Mucosa of descending colon (tissue), 3 donors: Measurements from ENCODE around the gene SLC26A5. TPM values are rescaled to one million over a fixed set of nuclear protein-coding genes. Genes with fewer than 3 reads are reported as not detected.

Experiments used
- ATAC-seq: fragments of 200-7000 bp; cut with Tn5 transposase; one replicate; pipeline ENCODE4 v1.9.1; 2020; ENCODE audit warnings: mild to moderate bottlenecking, moderate library complexity
- DNase-seq, 3 donors: peaks; one replicate each; pipeline ENCODE4 v3.0.0-alpha.2; 2020
- H3K36me3 ChIP-seq: fragments of 200-600 bp; one replicate; pipeline ENCODE4 v1.8.0; 2021; ENCODE audit warnings: low read depth, mild to moderate bottlenecking
- H3K4me1 ChIP-seq: fragments of 200-600 bp; one replicate; pipeline ENCODE4 v1.8.0; 2021; ENCODE audit warnings: low read depth, mild to moderate bottlenecking
- H3K4me3 ChIP-seq: fragments of 200-600 bp; one replicate; pipeline ENCODE4 v1.8.0; 2021; ENCODE audit warnings: mild to moderate bottlenecking
- H3K9me3 ChIP-seq: fragments of 200-600 bp; one replicate; pipeline ENCODE4 v1.8.0; 2021; ENCODE audit warnings: mild to moderate bottlenecking
- intact Hi-C, 2 donors: fragments of 100-400 bp; cut with DNase I in 1 of 2; cut with micrococcal nuclease in 1 of 2; formaldehyde crosslinking; loops; one replicate each; pipeline versions ENCODE4 v1.11.0 to v1.11.1; 2022; cut with DNase I, micrococcal nuclease
- total RNA-seq, 3 donors: library from RNA; stranded (reverse); fragmentation: NEBNext Ultra II Directional in 2 of 3; extraction: Animal tissue kit (Norgen Biotek cat#: 25700) in 2 of 3; gene quantifications; one replicate each; pipeline versions ENCODE4 v1.2.1 to v1.2.4, GENCODE V29; 2021 to 2023
- TF ChIP-seq, protein P1 (sequence below): fragments of 200-600 bp; IDR thresholded peaks from one replicate; pipeline ENCODE4 v1.8.0; 2022; ENCODE audit warnings: antibody characterized with exemption, mild to moderate bottlenecking
- donor health status: DM: no; HTN: no; CAD: no; lungs with moderate emphysema.
- donor health status: DM: no; HTN: no; CAD: no.
- donor health status: DM: no; HTN: yes; CAD: no.

Gene SLC26A5
- total RNA-seq, 3 donors from 2014 or later: 0.14 to 0.38 (median 0.19) TPM

DNA sequence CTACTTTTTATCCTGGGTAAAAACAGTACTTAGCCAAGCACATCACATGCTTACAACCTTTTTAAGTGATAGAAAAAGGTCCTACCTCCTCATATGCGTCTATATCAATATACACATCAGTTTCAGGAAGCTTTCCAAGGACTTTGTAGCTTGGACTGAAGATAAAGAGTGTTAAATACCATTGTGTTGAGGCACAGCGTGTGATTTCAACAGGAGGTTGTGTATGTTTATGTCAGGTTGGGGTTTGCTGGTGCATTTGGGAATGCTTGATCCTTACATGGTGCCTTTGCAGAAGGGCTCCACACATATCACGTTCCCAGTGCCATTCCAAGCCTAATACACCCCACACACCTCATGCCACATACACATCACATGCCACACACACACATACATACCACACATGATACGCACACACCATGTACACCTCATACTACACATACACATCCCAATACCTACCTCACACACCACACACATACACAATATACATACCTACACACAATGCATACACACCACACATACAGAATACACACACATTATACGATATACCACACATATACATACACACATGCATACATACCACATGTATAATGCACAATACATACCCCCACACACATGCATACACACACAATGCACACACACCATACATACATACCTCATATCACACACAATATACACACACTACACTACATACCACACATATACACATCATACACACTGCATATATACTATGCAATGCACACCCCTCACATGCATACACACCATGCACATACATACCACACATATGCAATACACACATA lies 65.4 kb downstream of the SLC26A5 start:
- ATAC-seq (no peak), DNase-seq (no peak)
- intact Hi-C loops: no loop called here
- no peaks in the 10 kb centered on the region for H3K36me3 ChIP-seq
- no peaks in the 10 kb centered on the region for H3K4me1 ChIP-seq
- no peaks in the 10 kb centered on the region for H3K9me3 ChIP-seq
- TF ChIP-seq, protein P1, sequence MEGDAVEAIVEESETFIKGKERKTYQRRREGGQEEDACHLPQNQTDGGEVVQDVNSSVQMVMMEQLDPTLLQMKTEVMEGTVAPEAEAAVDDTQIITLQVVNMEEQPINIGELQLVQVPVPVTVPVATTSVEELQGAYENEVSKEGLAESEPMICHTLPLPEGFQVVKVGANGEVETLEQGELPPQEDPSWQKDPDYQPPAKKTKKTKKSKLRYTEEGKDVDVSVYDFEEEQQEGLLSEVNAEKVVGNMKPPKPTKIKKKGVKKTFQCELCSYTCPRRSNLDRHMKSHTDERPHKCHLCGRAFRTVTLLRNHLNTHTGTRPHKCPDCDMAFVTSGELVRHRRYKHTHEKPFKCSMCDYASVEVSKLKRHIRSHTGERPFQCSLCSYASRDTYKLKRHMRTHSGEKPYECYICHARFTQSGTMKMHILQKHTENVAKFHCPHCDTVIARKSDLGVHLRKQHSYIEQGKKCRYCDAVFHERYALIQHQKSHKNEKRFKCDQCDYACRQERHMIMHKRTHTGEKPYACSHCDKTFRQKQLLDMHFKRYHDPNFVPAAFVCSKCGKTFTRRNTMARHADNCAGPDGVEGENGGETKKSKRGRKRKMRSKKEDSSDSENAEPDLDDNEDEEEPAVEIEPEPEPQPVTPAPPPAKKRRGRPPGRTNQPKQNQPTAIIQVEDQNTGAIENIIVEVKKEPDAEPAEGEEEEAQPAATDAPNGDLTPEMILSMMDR: no peak
- H3K4me3 ChIP-seq: no peak overlapping the region

DNA sequence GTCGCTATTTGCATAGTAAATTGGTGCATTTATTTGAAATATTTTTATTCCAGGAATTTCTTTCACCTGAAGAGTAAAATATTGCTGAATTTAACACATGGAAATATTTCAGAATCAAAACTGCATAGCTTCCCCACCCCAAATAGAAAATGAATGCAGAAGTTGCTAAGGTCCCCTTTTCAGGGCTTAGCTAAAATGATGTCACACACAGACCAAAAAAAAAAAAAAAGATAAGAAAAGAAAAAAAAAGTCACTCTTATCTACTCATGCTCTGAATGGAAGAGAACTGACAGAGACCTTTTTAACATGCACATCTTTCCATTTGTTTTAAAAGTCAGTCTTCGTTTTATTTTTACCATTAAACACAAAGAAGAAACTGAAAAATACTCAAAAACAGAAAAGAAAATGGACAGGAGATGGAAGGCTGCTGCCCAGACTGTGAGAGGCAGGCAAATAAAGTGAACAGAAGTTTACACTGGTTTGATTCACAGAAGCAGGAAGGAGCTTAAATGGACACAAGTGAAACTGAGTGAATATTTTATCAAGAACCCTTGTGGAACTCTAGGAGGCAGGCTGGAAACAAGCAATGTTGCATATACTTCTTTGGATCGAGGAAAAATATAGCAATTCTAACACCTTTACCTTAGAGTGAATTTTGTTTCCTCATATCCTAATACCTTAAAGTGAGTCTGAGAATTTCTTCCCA lies 66.6 kb downstream of the SLC26A5 start:
- ATAC-seq: no peak
- Histone ChIP-seq H3K4me1 (no peaks in the 10 kb centered on the region), H3K4me3 (no peak overlapping the region), H3K36me3 (no peaks in the 10 kb centered on the region), H3K9me3 (no peaks in the 10 kb centered on the region)
- intact Hi-C loops: no loop called here
- no peak for DNase-seq
- TF ChIP-seq, protein P1: no peak

DNA sequence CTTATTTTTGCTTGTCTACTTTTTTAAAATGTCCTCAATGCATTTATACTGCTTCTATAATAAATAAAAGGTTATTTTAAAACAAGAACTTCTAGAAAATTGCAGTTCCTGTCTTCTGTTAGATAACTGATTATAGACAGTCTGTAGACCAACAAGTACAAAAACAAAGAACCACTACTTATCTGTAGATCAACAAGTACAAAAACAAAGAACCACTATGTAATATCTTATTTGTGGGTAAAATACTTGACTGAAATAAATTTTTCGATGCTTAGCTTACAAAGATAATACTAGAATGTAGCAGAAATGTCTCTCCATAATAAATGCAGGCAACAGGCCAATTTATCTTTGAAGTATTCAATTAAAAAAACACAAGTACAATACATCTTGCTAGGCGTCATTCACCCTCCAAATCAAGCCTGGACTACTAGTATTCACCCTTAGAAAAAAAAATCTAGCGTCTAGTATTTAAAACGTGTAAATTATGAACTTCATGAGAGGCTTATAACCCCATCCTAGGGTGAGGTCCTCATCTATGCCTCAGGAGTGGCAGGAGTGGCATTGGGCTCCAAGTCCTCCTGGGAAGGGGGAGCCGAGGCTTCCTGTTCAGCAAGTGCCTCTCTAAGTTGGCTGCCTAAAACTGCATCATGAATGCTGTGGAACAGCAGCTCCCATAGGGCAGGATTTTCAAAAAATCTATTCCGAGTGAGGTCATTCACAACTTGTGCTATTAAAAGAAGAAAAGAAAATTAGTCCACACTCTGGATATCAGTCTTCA lies 72.0 kb downstream of the SLC26A5 start:
- DNase-seq (no peak), ATAC-seq (no peak)
- Histone ChIP-seq H3K36me3 (no peaks in the 10 kb centered on the region), H3K4me1 (no peaks in the 10 kb centered on the region), H3K9me3 (no peaks in the 10 kb centered on the region), H3K4me3 (no peak overlapping the region)
- intact Hi-C loops: no loop called here
- TF ChIP-seq, protein P1: no peak

DNA sequence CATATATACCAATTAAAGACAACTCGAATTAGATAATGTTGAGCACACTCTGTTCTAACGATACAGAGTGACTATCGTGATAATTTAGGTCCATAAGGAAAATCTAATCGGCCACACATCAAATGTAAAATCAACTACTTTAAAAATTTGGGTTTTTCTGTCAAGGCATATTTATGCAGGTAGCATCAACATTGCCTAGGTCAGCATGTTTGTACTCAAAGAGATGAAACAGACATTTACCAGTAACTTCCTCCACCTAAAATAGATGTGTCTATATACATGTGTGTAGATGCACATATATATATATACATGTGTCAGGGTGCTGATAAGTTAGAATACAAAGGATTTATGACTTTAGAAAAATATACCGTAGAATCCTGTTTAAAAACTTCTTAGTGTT lies 76.6 kb downstream of the SLC26A5 start:
- no peaks in the 10 kb centered on the region for H3K9me3 ChIP-seq
- peaks cover 3% of the 10 kb centered on the region for H3K36me3 ChIP-seq
- TF ChIP-seq, protein P1: no peak
- H3K4me1 ChIP-seq: no peaks in the 10 kb centered on the region
- DNase-seq (no peak), ATAC-seq (no peak)
- intact Hi-C loops: loop anchor here in 1 of 2 donors (10.0 kb wide), 1 partner anchor 65 kb away; no protein-coding TSS in a partner anchor
- H3K4me3 ChIP-seq: no peak overlapping the region

DNA sequence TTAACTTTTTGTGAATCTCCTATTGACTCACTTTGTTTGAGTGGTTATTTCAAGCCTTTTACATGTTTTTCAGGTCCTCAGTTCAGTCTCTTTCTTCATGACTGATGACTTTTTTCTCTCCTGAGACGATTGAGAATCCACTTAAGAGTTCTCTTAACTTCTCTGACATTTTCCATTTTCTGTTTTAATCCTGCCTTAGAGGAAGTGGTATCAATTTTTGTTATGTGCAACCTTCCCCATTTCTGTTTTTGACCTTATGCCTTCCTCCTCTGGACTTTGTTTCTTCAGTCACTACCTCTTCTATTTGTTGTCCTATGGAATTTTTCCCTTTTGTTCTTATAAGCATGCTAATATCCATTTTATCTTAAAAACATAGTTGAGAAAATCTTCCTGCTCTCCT lies 96.2 kb downstream of the SLC26A5 start:
- peaks cover 4% of the 10 kb centered on the region for H3K36me3 ChIP-seq
- ATAC-seq (no peak), DNase-seq (no peak)
- TF ChIP-seq, protein P1: no peak
- H3K9me3 ChIP-seq: no peaks in the 10 kb centered on the region
- H3K4me1 ChIP-seq: peaks cover 11% of the 10 kb centered on the region
- H3K4me3 ChIP-seq: no peak overlapping the region
- intact Hi-C loops: no loop called here
